PFSK-1 (cell line): ENCODE data around the gene DOLPP1.

Experiments used
- FOXP2 ChIP-seq: optimal IDR thresholded peaks from 2 replicates; pipeline ENCODE3; 2011; ENCODE audit warnings: borderline replicate concordance, control low read depth, inconsistent platforms; ENCODE audit not compliant: insufficient read depth; ENCODE audit errors: extremely low read length, extremely low read depth
- POLR2AphosphoS5 ChIP-seq: IDR thresholded peaks from 2 replicates; pipeline ENCODE4 v1.6.1; 2012; ENCODE audit warnings: low read depth, mild to moderate bottlenecking, control low read depth, low read length, moderate library complexity
- SIN3A ChIP-seq: IDR thresholded peaks from 2 replicates; pipeline ENCODE4 v1.6.1; 2012; ENCODE audit warnings: mild to moderate bottlenecking, low read length, moderate library complexity, borderline replicate concordance; ENCODE audit not compliant: insufficient read depth
- TAF1 ChIP-seq: IDR thresholded peaks from 2 replicates; pipeline ENCODE4 v1.6.1; 2012; ENCODE audit warnings: low read length, control low read depth, borderline replicate concordance; ENCODE audit not compliant: insufficient read depth
- TF ChIP-seq, protein P1 (sequence below), 2 experiments: IDR thresholded peaks; 2 replicates each; pipeline versions ENCODE4 v1.6.1 to v1.8.0; 2011 to 2012; ENCODE audit warnings: low read depth in 2 of 2, low read length in 2 of 2, control low read depth in 1 of 2, inconsistent platforms in 1 of 2, mild to moderate bottlenecking in 1 of 2, moderate library complexity in 1 of 2; ENCODE audit not compliant: insufficient read depth in 1 of 2

The DOLPP1 gene

GRCh38 chr9:129070696-129071525 lies 10.0 kb upstream of the DOLPP1 start:
- TF ChIP-seq FOXP2, result no peak

- TF ChIP-seq POLR2AphosphoS5, result no peak
Measured at GRCh38 chr9:129071526-129072126, 9.3 kb upstream of the DOLPP1 start.

GRCh38 chr9:129072171-129072570 lies 8.7 kb upstream of the DOLPP1 start:
- TF ChIP-seq FOXP2 (no peak), POLR2AphosphoS5 (no peak), SIN3A (no peak), TAF1 (no peak)

GRCh38 chr9:129073404-129073803 lies 7.5 kb upstream of the DOLPP1 start:
- no peak for TF ChIP-seq TAF1

- TF ChIP-seq FOXP2 (no peak), TAF1 (no peak), SIN3A (no peak), POLR2AphosphoS5 (no peak)
- TF ChIP-seq, protein P1, sequence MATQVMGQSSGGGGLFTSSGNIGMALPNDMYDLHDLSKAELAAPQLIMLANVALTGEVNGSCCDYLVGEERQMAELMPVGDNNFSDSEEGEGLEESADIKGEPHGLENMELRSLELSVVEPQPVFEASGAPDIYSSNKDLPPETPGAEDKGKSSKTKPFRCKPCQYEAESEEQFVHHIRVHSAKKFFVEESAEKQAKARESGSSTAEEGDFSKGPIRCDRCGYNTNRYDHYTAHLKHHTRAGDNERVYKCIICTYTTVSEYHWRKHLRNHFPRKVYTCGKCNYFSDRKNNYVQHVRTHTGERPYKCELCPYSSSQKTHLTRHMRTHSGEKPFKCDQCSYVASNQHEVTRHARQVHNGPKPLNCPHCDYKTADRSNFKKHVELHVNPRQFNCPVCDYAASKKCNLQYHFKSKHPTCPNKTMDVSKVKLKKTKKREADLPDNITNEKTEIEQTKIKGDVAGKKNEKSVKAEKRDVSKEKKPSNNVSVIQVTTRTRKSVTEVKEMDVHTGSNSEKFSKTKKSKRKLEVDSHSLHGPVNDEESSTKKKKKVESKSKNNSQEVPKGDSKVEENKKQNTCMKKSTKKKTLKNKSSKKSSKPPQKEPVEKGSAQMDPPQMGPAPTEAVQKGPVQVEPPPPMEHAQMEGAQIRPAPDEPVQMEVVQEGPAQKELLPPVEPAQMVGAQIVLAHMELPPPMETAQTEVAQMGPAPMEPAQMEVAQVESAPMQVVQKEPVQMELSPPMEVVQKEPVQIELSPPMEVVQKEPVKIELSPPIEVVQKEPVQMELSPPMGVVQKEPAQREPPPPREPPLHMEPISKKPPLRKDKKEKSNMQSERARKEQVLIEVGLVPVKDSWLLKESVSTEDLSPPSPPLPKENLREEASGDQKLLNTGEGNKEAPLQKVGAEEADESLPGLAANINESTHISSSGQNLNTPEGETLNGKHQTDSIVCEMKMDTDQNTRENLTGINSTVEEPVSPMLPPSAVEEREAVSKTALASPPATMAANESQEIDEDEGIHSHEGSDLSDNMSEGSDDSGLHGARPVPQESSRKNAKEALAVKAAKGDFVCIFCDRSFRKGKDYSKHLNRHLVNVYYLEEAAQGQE (IDR thresholded peaks at IDR 0.05; ENCODE audit: insufficient read depth in 1 of 2, low read depth in 2 of 2, low read length in 2 of 2), result no peak
Measured at GRCh38 chr9:129074106-129074505, 6.8 kb upstream of the DOLPP1 start.

GRCh38 chr9:129075996-129076639 lies 4.8 kb upstream of the DOLPP1 start:
- TF ChIP-seq, protein P1 (IDR thresholded peaks at IDR 0.05; ENCODE audit: insufficient read depth in 1 of 2, low read depth in 2 of 2, low read length in 2 of 2), result no peak
- TF ChIP-seq TAF1, result no peak
- TF ChIP-seq FOXP2, result no peak
- no peak for TF ChIP-seq POLR2AphosphoS5

GRCh38 chr9:129076640-129077037 lies 4.3 kb upstream of the DOLPP1 start:
- TF ChIP-seq FOXP2, result no peak
- no peak for TF ChIP-seq TAF1
- no peak for TF ChIP-seq POLR2AphosphoS5
- TF ChIP-seq, protein P1 (IDR thresholded peaks at IDR 0.05; ENCODE audit: insufficient read depth in 1 of 2, low read depth in 2 of 2, low read length in 2 of 2), result no peak
- no peak for TF ChIP-seq SIN3A
